GM23338 (cell line): ENCODE data around the gene TPP2. TPM values are rescaled to one million over a fixed set of nuclear protein-coding genes. Genes with fewer than 3 reads are reported as not detected.

Experiments
- ATAC-seq: fragments of 200-7000 bp; cut with Tn5 transposase; 3 replicates; pipeline ENCODE4 v1.9.1; 2020
- DNase-seq: peaks from one replicate; pipeline ENCODE4 v3.0.0-alpha.2; 2015; ENCODE audit warnings: low spot score
- H2AFZ ChIP-seq: fragments of 200-600 bp; sonication (generic); 2 replicates; pipeline ENCODE4 v1.8.0; 2016; ENCODE audit warnings: antibody characterized with exemption, mild to moderate bottlenecking, moderate library complexity
- H3F3A ChIP-seq: fragments of 200-600 bp; sonication (generic); replicated peaks from 2 replicates; pipeline ENCODE4 v1.8.0; 2017; ENCODE audit warnings: antibody characterized with exemption, mixed run types, low read depth
- H3K27ac ChIP-seq: fragments of 200-600 bp; sonication (generic); 2 replicates; pipeline ENCODE4 v1.6.1; 2016; ENCODE audit warnings: low read depth
- H3K27me3 ChIP-seq: fragments of 200-600 bp; sonication (generic); 2 replicates; pipeline ENCODE4 v1.8.0; 2016; ENCODE audit warnings: mild to moderate bottlenecking, mixed run types, moderate library complexity; ENCODE audit not compliant: insufficient read depth
- H3K36me3 ChIP-seq: fragments of 200-600 bp; sonication (generic); 2 replicates; pipeline ENCODE4 v1.8.0; 2016; ENCODE audit warnings: mild to moderate bottlenecking; ENCODE audit not compliant: insufficient read depth
- H3K4me1 ChIP-seq: fragments of 200-600 bp; sonication (generic); 2 replicates; pipeline ENCODE4 v1.8.0; 2016; ENCODE audit warnings: mild to moderate bottlenecking, moderate library complexity; ENCODE audit not compliant: insufficient read depth
- H3K4me2 ChIP-seq: fragments of 200-600 bp; sonication (generic); 2 replicates; pipeline ENCODE4 v1.7.1; 2017; ENCODE audit warnings: mixed run types
- H3K4me3 ChIP-seq: fragments of 200-600 bp; sonication (generic); 2 replicates; pipeline ENCODE4 v1.6.1; 2016; ENCODE audit warnings: mixed run types
- H3K79me2 ChIP-seq: fragments of 200-600 bp; sonication (generic); replicated peaks from 2 replicates; pipeline ENCODE4 v1.8.0; 2017; ENCODE audit warnings: mild to moderate bottlenecking; ENCODE audit not compliant: insufficient read depth
- H3K9me2 ChIP-seq: fragments of 200-600 bp; sonication (generic); 2 replicates; pipeline ENCODE4 v1.8.0; 2017; ENCODE audit not compliant: insufficient read depth
- H4K20me1 ChIP-seq: fragments of 200-600 bp; sonication (generic); replicated peaks from 2 replicates; pipeline ENCODE4 v1.8.0; 2017; ENCODE audit warnings: mild to moderate bottlenecking; ENCODE audit not compliant: insufficient read depth
- H3K27ac Mint-ChIP-seq: 2 replicates; pipeline ENCODE4 v1.8.0; 2020; ENCODE audit warnings: inconsistent platforms, mild to moderate bottlenecking, moderate library complexity, mixed read lengths
- H3K27me3 Mint-ChIP-seq: 3 replicates; pipeline ENCODE4 v1.8.0; 2022; ENCODE audit warnings: low read depth, mild to moderate bottlenecking, moderate library complexity, mixed read lengths, inconsistent platforms; ENCODE audit not compliant: insufficient read depth, poor library complexity
- H3K36me3 Mint-ChIP-seq: 3 replicates; pipeline ENCODE4 v1.8.0; 2021; ENCODE audit warnings: low read depth, mild to moderate bottlenecking, inconsistent platforms, moderate library complexity, mixed read lengths
- H3K4me1 Mint-ChIP-seq: 3 replicates; pipeline ENCODE4 v1.8.0; 2020; ENCODE audit warnings: mild to moderate bottlenecking, inconsistent platforms, mixed read lengths
- H3K4me3 Mint-ChIP-seq: 3 replicates; pipeline ENCODE4 v1.8.0; 2021; ENCODE audit warnings: moderate library complexity, mild to moderate bottlenecking, inconsistent platforms, mixed read lengths
- H3K9me3 Mint-ChIP-seq: 3 replicates; pipeline ENCODE4 v1.8.0; 2020; ENCODE audit warnings: moderate library complexity, mild to moderate bottlenecking, inconsistent platforms, mixed read lengths
- EZH2 ChIP-seq: fragments of 200-600 bp; sonication (generic); IDR thresholded peaks from one replicate; pipeline ENCODE4 v1.8.0; 2017; ENCODE audit warnings: antibody characterized with exemption, mild to moderate bottlenecking, low read depth; ENCODE audit not compliant: unreplicated experiment
- EZH2phosphoT487 ChIP-seq: fragments of 200-600 bp; sonication (generic); IDR thresholded peaks from one replicate; pipeline ENCODE4 v1.8.1; 2018; ENCODE audit warnings: antibody characterized with exemption; ENCODE audit not compliant: unreplicated experiment
- JUNB ChIP-seq: IDR thresholded peaks from one replicate; pipeline ENCODE4 v1.6.1; 2016; ENCODE audit warnings: antibody characterized with exemption; ENCODE audit not compliant: unreplicated experiment
- NANOG ChIP-seq: IDR thresholded peaks from 2 replicates; pipeline ENCODE4 v1.6.1; 2016; ENCODE audit warnings: antibody characterized with exemption, borderline replicate concordance
- POLR2AphosphoS5 ChIP-seq: IDR thresholded peaks from 2 replicates; pipeline ENCODE4 v1.6.1; 2016; ENCODE audit warnings: antibody characterized with exemption, low read depth
- ZNF114 ChIP-seq: fragments of 250-450 bp; sonication (Bioruptor Pico); IDR thresholded peaks from 2 replicates; pipeline ENCODE4 v1.5.0; 2020; ENCODE audit warnings: mild to moderate bottlenecking, moderate library complexity
- ZNF331 ChIP-seq: fragments of 250-450 bp; sonication (Bioruptor Pico); IDR thresholded peaks from 2 replicates; pipeline ENCODE4 v1.5.0; 2020; ENCODE audit warnings: low read depth, mild to moderate bottlenecking, moderate library complexity
- polyA plus RNA-seq: library from polyadenylated mRNA; unstranded; fragments of >200 nt; fragmentation: Nextera tagmentation; extraction: Ambion mirVana; gene quantifications from 2 replicates; pipeline ENCODE4 v1.2.1, GENCODE V29; 2016
- total RNA-seq: library from RNA; depleted of rRNA; stranded (reverse); fragments of >200 nt; shearing (Covaris generic); gene quantifications from 2 replicates; pipeline ENCODE4 v1.2.3, GENCODE V29; 2014
- TF ChIP-seq, protein P1 (sequence below): IDR thresholded peaks from one replicate; pipeline ENCODE4 v1.6.1; 2018; ENCODE audit warnings: antibody characterized with exemption; ENCODE audit not compliant: unreplicated experiment
- TF ChIP-seq, protein P2 (sequence below), 2 experiments: fragments of 200-600 bp in 1 of 2; sonication (generic) in 1 of 2; conservative IDR thresholded peaks; 2 replicates each; pipeline versions ENCODE4 v1.5.1 to v1.6.1; 2016 to 2017; ENCODE audit warnings: antibody characterized with exemption in 2 of 2, low read depth in 2 of 2, mild to moderate bottlenecking in 2 of 2, moderate library complexity in 1 of 2
- TF ChIP-seq, protein P3 (sequence below): IDR thresholded peaks from 2 replicates; pipeline ENCODE4 v1.6.1; 2016; ENCODE audit warnings: antibody characterized with exemption

Gene TPP2
- total and polyA plus RNA-seq, 2 experiments from 2014 or later, result 56.6 to 111 TPM

DNA sequence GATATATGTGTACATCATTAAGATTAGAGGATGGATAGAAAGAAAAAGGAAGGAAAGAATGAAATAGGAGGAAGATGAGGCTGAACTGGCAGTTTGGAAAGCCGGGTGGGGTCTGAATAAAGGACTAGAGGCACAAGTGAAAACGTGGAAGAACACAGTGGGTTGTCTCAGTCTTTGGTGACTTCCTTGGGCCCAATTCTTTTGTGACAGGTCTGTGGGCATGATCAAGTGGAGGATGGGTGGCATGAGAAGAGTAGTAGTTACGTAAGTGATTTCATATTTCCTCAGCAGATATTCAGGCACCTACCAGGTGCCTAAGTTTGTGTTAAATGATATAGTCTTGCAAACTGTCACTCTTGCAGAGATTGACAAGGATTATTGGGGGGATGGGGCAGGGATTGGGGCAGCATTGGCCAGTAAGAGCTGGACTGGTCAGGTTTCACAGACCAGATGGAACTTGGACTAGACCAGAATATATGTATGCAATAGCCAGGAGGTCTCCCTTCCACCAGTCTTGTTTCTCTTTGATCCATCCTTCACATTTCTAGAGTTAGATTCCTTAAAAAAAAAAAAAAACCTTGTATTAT is 2.7 kb downstream of the TPP2 start (continued):
- TF ChIP-seq, protein P1, sequence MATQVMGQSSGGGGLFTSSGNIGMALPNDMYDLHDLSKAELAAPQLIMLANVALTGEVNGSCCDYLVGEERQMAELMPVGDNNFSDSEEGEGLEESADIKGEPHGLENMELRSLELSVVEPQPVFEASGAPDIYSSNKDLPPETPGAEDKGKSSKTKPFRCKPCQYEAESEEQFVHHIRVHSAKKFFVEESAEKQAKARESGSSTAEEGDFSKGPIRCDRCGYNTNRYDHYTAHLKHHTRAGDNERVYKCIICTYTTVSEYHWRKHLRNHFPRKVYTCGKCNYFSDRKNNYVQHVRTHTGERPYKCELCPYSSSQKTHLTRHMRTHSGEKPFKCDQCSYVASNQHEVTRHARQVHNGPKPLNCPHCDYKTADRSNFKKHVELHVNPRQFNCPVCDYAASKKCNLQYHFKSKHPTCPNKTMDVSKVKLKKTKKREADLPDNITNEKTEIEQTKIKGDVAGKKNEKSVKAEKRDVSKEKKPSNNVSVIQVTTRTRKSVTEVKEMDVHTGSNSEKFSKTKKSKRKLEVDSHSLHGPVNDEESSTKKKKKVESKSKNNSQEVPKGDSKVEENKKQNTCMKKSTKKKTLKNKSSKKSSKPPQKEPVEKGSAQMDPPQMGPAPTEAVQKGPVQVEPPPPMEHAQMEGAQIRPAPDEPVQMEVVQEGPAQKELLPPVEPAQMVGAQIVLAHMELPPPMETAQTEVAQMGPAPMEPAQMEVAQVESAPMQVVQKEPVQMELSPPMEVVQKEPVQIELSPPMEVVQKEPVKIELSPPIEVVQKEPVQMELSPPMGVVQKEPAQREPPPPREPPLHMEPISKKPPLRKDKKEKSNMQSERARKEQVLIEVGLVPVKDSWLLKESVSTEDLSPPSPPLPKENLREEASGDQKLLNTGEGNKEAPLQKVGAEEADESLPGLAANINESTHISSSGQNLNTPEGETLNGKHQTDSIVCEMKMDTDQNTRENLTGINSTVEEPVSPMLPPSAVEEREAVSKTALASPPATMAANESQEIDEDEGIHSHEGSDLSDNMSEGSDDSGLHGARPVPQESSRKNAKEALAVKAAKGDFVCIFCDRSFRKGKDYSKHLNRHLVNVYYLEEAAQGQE, result no peak
- TF ChIP-seq, protein P2, sequence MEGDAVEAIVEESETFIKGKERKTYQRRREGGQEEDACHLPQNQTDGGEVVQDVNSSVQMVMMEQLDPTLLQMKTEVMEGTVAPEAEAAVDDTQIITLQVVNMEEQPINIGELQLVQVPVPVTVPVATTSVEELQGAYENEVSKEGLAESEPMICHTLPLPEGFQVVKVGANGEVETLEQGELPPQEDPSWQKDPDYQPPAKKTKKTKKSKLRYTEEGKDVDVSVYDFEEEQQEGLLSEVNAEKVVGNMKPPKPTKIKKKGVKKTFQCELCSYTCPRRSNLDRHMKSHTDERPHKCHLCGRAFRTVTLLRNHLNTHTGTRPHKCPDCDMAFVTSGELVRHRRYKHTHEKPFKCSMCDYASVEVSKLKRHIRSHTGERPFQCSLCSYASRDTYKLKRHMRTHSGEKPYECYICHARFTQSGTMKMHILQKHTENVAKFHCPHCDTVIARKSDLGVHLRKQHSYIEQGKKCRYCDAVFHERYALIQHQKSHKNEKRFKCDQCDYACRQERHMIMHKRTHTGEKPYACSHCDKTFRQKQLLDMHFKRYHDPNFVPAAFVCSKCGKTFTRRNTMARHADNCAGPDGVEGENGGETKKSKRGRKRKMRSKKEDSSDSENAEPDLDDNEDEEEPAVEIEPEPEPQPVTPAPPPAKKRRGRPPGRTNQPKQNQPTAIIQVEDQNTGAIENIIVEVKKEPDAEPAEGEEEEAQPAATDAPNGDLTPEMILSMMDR (conservative IDR thresholded peaks at IDR 0.05; ENCODE audit: low read depth in 2 of 2), result no peak
- TF ChIP-seq EZH2phosphoT487 (no peak), ZNF114 (no peak), EZH2 (no peak), NANOG (no peak), ZNF331 (CRISPR knock-in tag) (no peak)
- TF ChIP-seq, protein P3, sequence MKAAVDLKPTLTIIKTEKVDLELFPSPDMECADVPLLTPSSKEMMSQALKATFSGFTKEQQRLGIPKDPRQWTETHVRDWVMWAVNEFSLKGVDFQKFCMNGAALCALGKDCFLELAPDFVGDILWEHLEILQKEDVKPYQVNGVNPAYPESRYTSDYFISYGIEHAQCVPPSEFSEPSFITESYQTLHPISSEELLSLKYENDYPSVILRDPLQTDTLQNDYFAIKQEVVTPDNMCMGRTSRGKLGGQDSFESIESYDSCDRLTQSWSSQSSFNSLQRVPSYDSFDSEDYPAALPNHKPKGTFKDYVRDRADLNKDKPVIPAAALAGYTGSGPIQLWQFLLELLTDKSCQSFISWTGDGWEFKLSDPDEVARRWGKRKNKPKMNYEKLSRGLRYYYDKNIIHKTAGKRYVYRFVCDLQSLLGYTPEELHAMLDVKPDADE, result no peak

DNA sequence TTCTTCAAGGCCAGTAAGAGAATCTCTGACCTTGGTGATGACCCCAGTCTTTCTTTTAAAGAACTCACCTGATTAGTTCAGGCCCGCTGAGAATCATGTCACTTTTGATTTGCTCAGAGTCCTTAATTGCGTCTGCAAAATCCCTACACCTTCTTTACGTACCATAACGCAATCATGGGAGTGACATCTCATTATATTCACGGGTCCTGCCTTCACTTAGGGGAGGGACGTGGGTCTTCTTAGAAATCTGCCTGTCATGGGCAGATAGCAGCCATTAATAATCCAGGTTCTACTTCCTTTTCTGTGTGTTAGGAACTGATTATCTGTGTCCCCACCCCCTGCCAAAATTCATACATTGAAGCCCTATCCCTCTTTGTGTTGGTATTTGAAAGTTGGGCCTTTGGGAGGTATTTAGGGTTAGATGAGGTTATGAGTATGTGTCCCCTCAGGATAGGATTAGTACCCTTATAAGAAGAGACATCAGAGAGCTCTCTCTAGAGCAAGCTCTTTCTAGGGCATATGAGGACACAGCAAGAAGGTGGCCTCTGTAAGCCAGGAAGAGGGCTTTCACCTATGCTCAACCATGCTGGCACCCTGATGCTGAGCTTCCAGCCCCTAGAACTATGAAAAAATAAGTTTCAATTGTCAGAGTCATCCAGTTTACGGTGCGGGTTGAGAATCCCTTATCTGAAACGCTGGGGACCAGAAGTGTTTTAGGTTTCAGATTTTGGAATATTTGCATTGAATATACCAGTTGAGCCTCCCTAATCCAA is 9.9 kb downstream of the TPP2 start:
- no peak overlapping the region for H3K4me2 ChIP-seq
- no peak for ATAC-seq
- H4K20me1 ChIP-seq, result peaks cover 44% of the 10 kb centered on the region
- no peaks in the 10 kb centered on the region for H3K27me3 ChIP-seq
- H3K4me3 Mint-ChIP-seq, result no peak overlapping the region
- peaks cover 100% of the 10 kb centered on the region for H3K79me2 ChIP-seq
- H2AFZ ChIP-seq, result no peak overlapping the region
- H3K27ac Mint-ChIP-seq, result no peak overlapping the region
- no peak for DNase-seq
- H3K4me1 ChIP-seq, result peaks cover 10% of the 10 kb centered on the region
- H3K36me3 Mint-ChIP-seq, result peaks cover 69% of the 10 kb centered on the region
- peaks cover 33% of the 10 kb centered on the region for H3K36me3 ChIP-seq
- no peaks in the 10 kb centered on the region for H3K9me2 ChIP-seq
- H3K9me3 Mint-ChIP-seq, result no peaks in the 10 kb centered on the region
- peaks cover 12% of the 10 kb centered on the region for H3K4me1 Mint-ChIP-seq
- TF ChIP-seq POLR2AphosphoS5 (no peak), EZH2 (no peak), EZH2phosphoT487 (no peak), JUNB (no peak)
- TF ChIP-seq, protein P1, result no peak
- H3K4me3 ChIP-seq, result no peak overlapping the region
- no peak overlapping the region for H3K27ac ChIP-seq
- peaks cover 3% of the 10 kb centered on the region for H3K27me3 Mint-ChIP-seq
- H3F3A ChIP-seq, result no peaks in the 10 kb centered on the region
